Islet of Langerhans (tissue), 1 donor: ENCODE results near the gene SLC17A9.

Experiments used
- FAIRE-seq: peaks from one replicate; lab custom pipeline; 2011; peaks lifted over from hg19 to GRCh38; lab: Jason Lieb, UNC

The SLC17A9 gene, protein sequence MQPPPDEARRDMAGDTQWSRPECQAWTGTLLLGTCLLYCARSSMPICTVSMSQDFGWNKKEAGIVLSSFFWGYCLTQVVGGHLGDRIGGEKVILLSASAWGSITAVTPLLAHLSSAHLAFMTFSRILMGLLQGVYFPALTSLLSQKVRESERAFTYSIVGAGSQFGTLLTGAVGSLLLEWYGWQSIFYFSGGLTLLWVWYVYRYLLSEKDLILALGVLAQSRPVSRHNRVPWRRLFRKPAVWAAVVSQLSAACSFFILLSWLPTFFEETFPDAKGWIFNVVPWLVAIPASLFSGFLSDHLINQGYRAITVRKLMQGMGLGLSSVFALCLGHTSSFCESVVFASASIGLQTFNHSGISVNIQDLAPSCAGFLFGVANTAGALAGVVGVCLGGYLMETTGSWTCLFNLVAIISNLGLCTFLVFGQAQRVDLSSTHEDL

DNA sequence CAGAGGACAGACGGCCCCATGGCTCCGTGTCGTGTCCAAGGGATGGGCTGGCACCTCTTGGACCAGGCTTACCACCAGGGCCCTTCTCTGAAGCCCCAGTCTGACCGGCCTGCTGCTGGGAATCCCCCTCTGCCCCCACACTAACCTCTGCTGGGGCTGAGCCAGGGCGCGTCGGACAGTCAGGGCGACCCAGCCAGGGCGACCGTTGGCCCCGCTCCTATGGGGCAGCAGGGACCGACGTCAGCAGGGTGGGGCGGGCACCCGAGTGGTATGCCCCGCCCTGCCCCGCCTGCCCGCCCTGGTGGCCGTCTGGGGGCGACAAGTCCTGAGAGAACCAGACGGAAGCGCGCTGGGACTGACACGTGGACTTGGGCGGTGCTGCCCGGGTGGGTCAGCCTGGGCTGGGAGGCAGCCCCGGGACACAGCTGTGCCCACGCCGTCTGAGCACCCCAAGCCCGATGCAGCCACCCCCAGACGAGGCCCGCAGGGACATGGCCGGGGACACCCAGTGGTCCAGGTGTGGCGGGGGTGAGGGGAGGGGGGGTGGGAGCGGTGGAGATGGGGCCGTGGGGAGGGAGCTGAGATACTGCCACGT lies at the start of gene SLC17A9:
Gene SLC17A9, plus strand, starts transcription at position 337 of the 595 bp plus-strand sequence. Its CDS starts 122 bp downstream, at position 459.
- FAIRE-seq = no peak

DNA sequence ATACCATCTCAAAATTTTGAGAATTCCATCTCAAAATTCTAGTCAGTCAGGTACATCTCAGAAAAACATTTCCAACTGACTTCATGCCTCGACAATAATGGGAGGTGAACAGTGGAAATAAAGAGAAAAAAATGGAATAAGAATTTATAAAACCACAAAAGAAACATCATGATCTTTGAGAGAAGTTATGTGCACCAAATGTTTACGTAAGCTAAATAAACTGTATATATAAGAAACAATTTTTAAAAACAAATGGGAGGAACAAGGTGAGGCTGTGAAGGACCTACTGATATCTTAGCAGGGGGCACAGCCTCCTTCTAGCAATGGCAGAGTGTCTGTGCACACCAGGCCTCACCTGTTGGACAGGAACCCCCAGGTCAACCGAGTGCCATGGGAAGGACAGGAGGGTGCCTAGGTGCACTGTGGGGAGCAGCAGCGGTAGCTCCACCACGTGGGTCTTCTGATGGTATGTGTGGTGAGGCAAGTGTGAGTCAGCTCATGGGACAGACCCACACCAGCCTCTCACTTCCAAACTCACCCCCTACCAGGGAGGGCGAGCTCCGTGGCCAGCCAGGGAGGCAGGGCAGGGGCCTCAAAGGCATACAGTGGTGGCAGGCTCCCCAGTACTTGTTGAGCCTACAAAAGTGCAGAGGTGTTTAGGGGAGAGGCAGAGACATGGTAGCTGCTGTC lies 49.4 kb upstream of the SLC17A9 start:
- FAIRE-seq = no peak

DNA sequence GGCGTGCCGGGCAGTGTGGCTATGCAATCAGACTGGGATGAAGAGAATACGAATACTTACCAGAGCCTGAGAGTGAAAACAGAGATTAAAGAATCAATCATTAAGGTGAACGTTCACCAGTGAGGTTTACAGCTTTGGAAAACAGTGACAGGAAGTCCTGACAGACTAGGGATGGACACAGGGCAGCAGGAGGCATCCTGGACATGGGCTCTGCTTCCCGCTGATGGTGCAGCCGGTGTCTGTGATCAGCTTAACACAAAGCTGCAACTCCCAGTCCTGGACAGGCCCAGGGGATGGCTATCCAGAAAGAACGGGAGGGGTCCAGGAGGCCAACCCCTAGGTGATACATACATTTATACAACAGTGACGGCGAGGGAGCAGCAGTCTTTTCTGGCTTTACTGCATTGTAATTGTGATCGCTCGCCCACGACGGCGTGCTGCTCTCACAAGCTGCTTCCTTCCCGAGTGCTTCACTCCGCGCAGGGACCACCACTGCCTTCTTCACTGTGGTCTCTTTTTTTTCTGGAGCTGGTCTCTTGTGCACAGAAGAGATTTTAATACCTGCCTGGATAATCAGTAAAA lies 46.9 kb upstream of the SLC17A9 start:
- FAIRE-seq = no peak

DNA sequence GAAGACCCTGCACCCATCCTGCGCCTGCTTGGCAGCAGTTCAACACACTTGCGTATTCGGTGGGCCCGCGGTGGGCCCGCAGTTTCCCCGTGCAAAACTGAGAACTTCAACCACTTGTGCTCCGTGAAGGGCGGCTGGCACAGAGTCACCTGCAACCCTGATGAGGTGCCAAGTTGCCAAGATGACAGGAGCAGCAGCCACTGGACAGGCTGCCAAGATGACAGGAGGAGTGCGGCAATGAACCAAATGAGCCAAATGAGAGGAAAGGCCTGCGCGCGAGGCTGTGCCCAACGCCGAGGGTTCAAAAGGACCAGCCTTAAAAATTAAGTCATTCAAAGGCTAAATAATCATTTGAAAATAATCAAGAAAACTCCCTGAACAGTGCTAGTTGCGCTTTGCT lies 46.3 kb upstream of the SLC17A9 start:
- no peak for FAIRE-seq

DNA sequence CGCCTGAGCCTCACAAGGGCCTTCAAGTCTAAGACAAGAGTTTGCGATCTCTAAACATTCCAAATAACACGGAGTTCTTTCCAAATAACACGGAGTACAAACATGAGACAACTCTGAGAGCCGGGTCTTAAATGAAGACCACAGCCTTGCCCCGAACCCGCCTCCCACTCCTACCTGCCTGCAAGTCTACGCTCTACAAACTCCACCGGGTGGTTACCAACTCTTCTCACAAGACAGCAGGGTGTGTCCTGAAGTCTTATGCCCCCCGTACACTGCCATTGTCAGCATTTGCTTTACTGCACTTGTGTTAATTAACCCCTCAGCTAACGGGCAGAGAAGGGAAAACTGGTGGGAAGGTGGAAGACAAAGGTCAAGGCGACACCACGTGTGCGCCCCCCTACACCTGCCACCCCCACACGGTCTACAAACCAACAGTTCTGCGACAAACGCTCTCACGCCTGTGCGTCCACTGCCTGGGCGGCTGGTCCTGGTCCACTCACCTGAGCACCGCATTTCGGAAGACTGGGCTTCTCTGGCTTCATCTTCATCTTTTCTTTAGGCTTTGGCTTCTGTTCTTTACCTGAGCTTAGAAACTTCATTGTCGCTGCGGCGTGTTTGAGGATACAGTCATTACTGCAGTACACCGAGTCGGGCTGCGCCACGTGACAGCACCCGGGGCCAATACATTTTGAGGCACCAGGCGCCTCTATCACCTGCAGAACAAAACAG lies 45.7 kb upstream of the SLC17A9 start:
- no peak for FAIRE-seq

DNA sequence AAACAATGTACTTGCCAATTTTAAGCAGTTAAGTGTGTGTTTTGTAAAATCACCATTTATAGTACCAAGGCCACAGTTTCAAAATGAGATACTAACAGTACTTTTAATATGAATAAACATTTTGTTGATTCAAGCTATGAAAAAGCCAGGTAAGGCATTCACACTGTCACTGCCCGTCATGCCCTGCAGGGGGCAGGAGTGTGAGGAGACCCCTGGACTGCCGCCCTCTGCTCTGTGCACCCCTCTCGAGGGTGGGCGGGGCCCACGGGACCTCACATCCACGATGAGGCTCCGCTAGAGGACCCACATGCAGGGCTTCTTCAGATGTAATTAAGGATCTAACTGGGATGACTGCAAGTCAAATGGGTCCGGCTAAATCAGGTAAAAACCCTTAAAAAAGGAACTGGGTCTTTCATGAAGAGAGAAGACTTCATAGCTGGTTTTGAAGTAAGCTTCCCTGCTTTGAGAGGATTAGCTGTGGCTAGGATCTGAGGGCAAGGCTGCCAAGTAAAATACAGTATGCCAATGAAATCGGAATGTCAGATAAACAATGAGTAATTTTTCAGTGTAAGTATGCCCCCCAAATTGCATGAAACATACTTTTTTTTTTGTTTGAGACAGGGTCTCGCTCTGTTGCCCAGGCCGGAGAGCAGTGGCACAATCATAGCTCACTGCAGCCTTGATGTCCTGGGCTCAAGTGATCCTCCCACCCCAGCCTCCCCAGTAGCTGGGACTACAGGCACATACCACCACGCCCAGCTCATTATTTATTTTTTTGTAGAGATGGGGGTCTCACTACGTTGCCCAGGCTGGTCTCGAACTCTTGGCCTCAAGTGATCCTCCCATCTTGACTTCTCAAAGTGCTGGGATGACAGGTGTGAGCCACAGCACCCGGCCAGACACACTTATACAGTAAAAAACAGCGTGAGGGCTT lies 44.9 kb upstream of the SLC17A9 start:
- FAIRE-seq = no peak

DNA sequence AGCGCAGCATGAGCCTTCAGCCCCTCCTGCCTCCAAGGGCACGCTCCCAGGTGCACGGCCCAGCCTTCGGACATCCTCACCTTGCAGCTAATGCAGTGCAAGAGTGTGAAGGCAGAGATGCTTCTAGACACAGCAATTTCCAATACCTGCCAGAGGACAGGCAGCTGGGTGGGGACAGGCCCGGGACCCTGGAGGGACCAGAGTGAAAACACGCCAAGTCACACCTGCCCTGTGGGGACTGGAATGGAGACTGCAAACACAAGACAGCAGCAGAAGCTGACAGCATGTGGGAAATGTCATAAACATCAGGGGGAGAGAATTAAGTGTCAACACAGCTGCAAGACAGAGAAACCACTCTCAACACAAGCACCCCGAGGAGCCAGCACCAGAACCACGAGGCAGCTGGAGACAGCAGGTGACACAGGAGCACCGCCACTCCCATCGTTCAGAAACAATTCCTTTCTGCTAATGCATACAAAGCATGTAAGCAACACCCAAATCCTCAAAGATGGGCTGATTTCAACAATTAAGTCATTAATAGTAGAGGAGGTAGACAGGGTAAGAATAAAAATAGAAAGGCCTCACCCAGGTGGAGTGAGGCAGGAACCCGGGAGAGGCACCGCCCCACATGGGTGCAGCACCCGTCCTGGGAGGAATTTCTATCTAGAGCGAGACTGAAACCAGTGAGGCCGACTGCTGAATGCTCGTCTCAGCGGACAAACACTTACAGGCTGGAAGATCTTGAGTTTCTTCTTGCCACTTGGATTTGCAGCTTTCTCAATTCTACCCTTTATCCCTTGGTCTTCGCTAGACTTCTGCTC lies 43.3 kb upstream of the SLC17A9 start:
- no peak for FAIRE-seq

DNA sequence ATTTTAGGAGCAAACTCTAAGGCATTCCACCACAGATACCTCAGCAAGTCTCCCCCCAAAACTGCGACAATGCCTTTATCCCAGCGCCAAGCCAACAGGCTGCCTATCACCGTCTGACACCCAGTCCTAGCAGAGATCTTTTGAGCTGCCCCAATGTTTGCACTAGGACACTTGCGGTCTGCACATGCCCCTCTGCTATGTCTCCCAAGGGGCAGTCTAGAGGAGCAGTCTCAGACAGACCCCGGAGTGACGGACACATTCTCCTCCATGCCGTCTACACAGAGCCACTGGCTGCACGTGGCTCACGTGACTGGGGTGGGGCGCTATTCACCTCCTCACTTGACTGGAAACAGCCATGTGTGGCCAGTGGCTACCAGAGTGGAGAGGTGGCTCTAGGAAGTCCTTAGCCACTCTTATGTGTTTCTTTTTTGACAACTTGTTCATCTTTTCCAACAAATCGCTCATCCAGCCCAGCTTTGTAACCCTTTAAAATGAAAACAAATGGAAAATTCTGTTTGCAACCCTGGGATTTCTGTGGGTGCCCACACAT lies 42.2 kb upstream of the SLC17A9 start:
- FAIRE-seq = no peak

DNA sequence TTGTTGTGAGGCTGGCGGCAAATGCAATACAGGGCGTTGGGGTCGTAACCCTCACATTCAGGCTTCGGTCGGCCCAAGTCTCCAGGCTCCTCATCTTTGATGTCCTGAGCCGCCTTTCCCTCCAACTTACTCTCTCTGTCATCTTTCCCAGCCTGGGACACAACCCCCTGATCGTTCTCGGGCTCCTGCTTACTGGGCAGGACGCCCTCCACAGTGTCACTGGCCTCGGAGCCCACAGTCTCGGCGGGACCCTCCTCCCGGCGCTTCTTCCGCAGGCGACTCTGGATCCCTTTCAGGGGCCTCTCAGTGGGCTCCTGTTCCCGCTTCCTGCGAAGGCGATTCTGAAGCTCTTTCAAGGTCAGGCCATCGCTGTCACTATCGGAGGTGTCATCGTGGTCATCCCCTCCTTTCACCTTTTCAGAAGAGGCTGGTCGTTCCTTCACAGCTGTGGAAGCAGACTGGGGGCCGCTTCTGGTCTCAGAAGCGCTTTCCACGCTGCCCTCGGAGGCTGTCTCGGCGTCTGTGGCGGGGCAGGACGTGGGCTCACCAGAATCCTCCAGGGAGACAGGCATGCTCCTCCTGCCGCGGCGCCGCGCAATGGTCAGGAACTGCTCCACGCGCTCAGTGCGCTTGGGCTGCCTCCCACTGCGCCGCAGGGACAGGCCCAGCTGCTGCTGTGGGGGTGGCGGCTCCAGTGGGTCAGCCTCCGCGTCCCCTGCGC lies 41.6 kb upstream of the SLC17A9 start:
- FAIRE-seq = no peak

DNA sequence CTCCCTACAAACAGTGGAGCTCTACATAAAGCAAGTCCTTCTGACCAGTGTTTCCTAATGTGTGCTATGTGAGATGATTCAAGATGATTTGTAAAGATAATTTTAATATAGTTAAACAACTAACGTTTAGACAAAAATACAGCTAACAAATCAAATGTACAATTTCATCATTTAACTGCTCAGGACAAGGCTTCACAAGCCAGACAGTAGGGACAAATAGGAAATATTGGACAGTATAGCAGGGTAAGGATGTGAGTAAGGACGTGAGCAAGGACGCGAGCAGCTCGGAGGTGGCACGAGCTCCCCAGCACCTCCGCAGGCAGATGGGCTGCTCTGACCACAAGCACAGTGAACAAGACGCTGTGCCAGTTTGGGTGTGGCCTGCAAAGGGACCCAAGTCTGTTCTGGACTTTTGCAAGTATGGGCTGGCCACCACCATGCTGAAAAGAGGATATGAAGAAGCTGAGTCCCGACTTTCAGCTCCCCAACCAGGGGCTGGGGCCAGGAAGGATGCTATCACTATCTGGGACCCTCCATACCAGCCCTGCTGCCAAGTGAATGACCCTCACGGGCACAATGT lies 40.7 kb upstream of the SLC17A9 start:
- FAIRE-seq = no peak

DNA sequence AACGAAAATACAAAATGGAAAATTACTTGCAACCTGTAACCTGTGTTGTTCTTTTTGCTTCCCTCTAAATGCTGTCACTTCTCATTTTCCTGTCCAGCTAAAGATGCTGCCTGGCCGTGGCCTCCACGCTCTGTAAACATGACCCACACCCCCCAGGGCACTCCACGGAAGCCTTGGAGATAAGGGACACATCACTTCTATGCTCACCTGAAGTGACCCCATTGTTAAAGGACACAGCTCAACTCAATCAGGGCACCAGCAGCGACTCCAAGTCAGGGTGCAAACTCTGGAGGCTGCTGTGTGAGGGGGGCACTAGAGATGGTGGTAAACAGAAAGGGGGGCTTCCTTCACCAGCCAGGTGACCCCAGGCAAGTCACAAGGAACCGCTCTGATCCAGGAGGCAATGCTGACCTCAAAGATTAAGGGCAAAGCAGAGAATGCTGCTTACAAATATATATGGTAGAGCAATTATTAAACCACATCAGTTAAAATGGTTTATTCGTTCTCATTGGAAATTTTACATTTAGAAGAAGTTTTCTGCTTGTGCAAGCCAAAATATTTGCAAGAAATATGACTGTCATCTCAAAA lies 39.4 kb upstream of the SLC17A9 start:
- no peak for FAIRE-seq

DNA sequence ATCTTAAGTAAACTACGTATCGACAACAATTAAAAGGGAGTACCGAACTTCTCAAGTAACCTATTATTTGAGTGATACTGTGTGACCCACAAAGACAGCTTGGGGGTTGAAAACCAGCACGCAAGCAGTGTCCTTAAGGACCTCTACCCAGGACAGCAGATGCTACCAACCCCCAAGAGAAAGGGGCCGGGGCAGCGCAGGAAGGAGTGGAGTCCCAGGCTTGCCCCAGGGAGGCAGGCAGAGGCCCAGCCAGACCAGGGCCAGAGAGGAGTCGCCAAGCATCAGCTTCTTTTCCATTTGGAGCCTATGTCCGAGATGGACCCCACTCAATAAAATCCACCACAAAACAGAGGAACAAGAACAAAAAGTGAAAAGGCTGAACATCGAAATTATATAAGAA lies 38.1 kb upstream of the SLC17A9 start:
- no peak for FAIRE-seq

DNA sequence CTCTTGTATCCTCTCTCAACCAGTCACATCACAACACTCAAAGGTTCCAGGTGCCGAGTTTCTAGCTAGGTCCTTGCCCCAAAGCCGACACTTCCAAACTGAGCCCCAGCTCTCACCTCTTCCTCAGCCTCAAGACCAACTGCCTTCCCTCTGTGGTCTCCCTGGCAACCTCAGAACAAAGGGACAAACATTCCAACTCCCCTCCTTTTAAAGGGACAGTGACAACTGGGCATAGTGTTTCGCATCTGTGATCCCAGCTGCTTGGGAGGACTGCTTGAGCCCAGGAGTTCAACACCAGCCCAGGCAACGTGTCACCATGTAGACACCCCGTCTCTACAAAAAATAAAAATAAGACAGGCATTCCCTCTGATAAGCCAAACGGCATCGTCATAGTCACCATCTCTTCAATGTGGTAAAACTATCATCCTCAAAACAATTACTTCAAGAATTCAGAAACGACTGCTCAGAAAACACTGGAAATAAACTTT lies 37.5 kb upstream of the SLC17A9 start:
- FAIRE-seq = no peak

DNA sequence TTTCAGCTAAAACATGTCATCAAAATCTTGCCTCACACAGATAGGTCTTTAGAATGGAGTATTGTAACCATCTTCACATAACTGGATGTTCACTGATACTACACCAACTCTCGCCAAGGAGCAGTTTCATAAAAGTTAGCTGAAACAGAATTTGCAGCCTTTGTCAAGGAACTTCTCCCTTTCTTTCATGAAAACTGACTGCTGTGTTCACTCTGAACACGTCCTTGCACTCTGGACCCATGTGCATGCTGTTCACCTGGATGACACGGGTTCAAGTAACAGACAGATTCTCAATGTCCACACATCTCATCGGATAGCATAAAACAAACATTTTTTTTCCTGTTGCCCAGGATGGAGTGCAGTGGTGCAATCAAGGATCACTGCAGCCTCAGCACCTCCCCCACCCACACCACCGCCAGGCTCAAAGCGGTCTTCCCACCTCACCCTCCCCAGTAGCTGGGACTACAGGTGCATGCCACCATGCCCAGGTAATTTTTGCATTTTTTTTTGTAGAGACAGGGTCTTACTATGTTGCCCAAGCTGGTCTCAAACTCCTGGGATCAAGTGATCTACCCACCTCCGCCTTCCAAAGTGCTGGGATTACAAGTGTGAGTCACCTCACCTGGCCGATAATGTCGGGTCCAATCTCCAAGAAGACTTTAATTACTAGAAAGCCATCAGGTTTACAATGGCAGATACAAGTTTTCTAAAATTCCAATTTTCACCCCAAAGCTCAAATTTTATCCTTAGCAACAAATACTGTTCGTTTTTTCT lies 35.6 kb upstream of the SLC17A9 start:
- FAIRE-seq = no peak

DNA sequence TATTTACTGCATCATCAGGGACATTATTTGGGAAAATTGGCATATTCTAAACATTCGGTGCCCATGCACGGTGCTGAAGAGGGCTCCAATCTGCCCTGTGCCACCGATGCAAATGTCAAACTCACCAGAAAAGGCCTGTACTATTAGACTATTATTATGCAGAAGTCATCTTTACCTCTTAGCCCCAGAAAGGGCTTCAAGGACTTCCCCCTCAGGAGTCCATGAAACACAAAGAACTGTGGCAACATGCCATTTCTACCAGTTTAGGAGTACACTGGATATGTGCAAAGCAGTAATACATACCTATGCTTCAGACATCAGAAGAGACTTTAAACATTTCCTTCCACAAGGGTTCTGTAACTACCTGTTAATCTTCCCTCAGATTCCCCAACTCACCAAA lies 34.8 kb upstream of the SLC17A9 start:
- no peak for FAIRE-seq

DNA sequence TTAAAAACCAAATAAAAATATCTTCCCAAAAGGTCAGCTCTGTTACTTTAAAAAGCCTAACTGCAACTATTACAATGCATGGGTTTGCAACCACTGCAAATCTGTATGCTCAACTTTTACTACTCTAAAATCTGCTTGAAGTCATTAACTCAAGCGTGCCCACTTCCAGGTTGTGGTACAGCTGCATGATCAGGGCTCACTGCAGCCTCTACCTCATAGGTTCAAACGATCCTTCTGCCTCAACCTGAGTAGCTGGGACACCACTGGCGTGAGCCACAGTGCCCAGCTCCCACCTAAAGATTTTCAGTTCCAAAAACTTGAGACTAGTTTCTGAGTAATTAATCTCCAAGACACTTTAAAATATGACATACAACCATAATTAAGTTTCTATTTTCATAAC lies 34.4 kb upstream of the SLC17A9 start:
- no peak for FAIRE-seq

DNA sequence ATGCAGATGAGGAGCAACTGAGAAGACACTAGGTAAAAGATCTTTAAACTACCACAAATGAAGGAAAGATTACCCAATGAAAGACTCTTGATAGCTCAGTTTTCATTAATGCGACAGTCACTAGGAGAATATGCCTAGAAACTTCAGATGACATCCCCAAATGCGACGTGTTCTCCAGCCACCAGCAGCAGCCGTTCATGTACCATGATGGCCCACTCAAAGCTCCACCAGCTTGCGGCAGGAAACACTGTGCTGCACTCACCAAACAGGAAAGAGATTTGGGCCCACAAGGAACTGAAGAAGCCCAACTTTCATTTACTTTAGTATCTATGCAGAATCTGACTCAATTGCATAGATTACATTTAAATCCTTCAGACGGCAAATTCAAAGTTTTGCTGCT lies 33.7 kb upstream of the SLC17A9 start:
- no peak for FAIRE-seq
